ENCODE data around the gene HIGD1B. TPM values are rescaled to one million over a fixed set of nuclear protein-coding genes. Genes with fewer than 3 reads are reported as not detected.
A peak's percentile ranks its signal among the peaks of the same experiment; 100 is the strongest.

Gene HIGD1B
- total RNA-seq, 1 experiment from 2014 or later, result not detected

DNA sequence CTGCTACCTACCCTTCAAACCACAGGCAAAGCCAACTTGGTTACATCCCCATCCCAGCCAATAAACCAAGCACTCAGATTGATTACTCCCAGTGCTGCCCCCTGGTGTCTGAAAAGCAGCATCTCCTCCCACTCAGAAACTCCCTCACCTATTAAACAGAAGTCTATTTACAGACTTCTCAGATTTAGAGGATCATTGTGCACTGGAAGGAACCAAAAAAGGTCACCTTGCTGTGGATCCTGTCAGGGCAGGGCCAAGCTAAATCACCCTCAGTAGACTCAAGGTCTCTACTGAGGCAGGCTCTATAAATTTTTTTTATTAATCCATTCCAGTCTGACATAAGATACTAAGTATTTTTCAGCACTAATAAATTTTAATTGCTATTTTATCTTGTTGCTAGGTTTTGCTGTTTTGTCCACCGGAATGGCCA, 17.6 kb downstream of the HIGD1B start:
- H3K4me1 ChIP-seq (ENCODE audit: control insufficient read depth in 1 of 2, insufficient read depth in 2 of 2, low read length in 2 of 2), result no peaks in the 10 kb centered on the region
- no TSS peak for BruUV-seq (replicated peaks)
- H3K79me2 ChIP-seq (ENCODE audit: insufficient read depth, low read length), result no peaks in the 10 kb centered on the region
- no peak overlapping the region for H3K27ac ChIP-seq (ENCODE audit: low read depth, low read length)
- ChIA-PET POLR2A (no interaction called here), RAD21 (ENCODE audit: low non-redundant PET in 1 of 2, low total read pairs in 2 of 2, uncharacterized antibody in 2 of 2, unreplicated experiment in 2 of 2) (interaction anchor here (1.0 to 1.7 kb wide), 2 partner anchors 86 to 90 kb away, joined by 4 to 6 read pairs; no protein-coding TSS in a partner anchor), CTCF (interaction anchor here (1.4 to 5.9 kb wide), 3 partner anchors 87 to 93 kb away, joined by 5 to 52 read pairs (median 19); no protein-coding TSS in a partner anchor)
- intact Hi-C loops (cut with micrococcal nuclease), result loop anchor here (1.0 kb wide), 2 partner anchors 86 to 90 kb away; no protein-coding TSS in a partner anchor
- TF ChIP-seq SP1 (IDR thresholded peaks at IDR 0.05; ENCODE audit: low read depth), result no peak
- peak; percentile 79 for TF ChIP-seq RAD21 (IDR thresholded peaks at IDR 0.05; ENCODE audit: low read depth)
- TF ChIP-seq, protein P1, sequence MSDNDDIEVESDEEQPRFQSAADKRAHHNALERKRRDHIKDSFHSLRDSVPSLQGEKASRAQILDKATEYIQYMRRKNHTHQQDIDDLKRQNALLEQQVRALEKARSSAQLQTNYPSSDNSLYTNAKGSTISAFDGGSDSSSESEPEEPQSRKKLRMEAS (IDR thresholded peaks at IDR 0.05), result no peak
- TF ChIP-seq, protein P2, sequence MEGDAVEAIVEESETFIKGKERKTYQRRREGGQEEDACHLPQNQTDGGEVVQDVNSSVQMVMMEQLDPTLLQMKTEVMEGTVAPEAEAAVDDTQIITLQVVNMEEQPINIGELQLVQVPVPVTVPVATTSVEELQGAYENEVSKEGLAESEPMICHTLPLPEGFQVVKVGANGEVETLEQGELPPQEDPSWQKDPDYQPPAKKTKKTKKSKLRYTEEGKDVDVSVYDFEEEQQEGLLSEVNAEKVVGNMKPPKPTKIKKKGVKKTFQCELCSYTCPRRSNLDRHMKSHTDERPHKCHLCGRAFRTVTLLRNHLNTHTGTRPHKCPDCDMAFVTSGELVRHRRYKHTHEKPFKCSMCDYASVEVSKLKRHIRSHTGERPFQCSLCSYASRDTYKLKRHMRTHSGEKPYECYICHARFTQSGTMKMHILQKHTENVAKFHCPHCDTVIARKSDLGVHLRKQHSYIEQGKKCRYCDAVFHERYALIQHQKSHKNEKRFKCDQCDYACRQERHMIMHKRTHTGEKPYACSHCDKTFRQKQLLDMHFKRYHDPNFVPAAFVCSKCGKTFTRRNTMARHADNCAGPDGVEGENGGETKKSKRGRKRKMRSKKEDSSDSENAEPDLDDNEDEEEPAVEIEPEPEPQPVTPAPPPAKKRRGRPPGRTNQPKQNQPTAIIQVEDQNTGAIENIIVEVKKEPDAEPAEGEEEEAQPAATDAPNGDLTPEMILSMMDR (IDR thresholded peaks at IDR 0.05 in 2 of 3, conservative IDR thresholded peaks at IDR 0.05 in 1 of 3; ENCODE audit: borderline replicate concordance in 1 of 3, insufficient read depth in 1 of 3, low read depth in 2 of 3, low read length in 2 of 3), result peak; percentile 85 to 95 (median 87)
- TF ChIP-seq SRF (IDR thresholded peaks at IDR 0.05; ENCODE audit: low read depth), result no peak
- no peak overlapping the region for H3K4me2 ChIP-seq (ENCODE audit: low read length)
- ATAC-seq (peak; percentile 90), DNase-seq (ENCODE audit: low read depth, low spot score) (peak; percentile 47)
- H4K20me1 ChIP-seq (ENCODE audit: insufficient read depth), result no peaks in the 10 kb centered on the region; the same call in 1 of the 2 replicates
- no peaks in the 10 kb centered on the region for H3K9me3 ChIP-seq (ENCODE audit: control insufficient read depth in 1 of 2, insufficient read depth in 1 of 2, low read depth in 1 of 2, low read length in 2 of 2)
- H3K36me3 ChIP-seq (ENCODE audit: control insufficient read depth in 1 of 2, insufficient read depth in 2 of 2, low read length in 2 of 2), result peaks cover 47 to 58% of the 10 kb centered on the region in 2 experiments
- H3K9me2 ChIP-seq (ENCODE audit: insufficient read depth), result no peaks in the 10 kb centered on the region
- no peak overlapping the region for H3K4me3 ChIP-seq (replicated peaks in 1 of 2; ENCODE audit: low read depth in 1 of 2, low read length in 2 of 2)
- no peak overlapping the region for H2AFZ ChIP-seq (ENCODE audit: low read depth, low read length, poor library complexity, severe bottlenecking)
- no peaks in the 10 kb centered on the region for H3K27me3 ChIP-seq (ENCODE audit: insufficient read depth, low read length)
- H3K9ac ChIP-seq (ENCODE audit: low read length), result no peak overlapping the region

DNA sequence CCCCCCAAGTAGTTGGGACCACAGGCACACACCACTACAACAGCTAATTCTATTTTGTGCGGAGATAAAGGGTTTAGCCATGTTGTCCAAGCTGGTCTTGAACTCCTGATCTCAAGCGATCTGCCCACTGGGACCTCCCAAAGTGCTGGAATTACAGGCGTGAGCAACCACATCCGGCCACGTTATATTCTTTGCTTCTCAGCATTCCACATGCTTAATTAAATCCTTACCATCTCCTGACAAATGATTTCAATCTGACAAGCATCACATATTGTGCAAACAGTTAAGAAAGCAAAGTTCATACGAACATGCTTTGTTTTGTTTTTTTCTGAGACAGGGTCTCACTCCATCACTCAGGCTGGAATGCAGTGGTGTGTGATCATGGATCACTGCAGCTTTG, 18.2 kb downstream of the HIGD1B start:
- H3K4me2 ChIP-seq (ENCODE audit: low read length), result no peak overlapping the region
- BruUV-seq (replicated peaks), result no TSS peak
- H3K9me2 ChIP-seq (ENCODE audit: insufficient read depth), result no peaks in the 10 kb centered on the region
- DNase-seq (ENCODE audit: low read depth, low spot score) (no peak), ATAC-seq (no peak)
- intact Hi-C loops (cut with micrococcal nuclease), result loop anchor here (1.0 kb wide), 2 partner anchors 87 to 91 kb away; no protein-coding TSS in a partner anchor
- peaks cover 42 to 56% of the 10 kb centered on the region in 2 experiments for H3K36me3 ChIP-seq (ENCODE audit: control insufficient read depth in 1 of 2, insufficient read depth in 2 of 2, low read length in 2 of 2)
- no peak overlapping the region for H3K27ac ChIP-seq (ENCODE audit: low read depth, low read length)
- ChIA-PET POLR2A (no interaction called here), RAD21 (ENCODE audit: low non-redundant PET in 1 of 2, low total read pairs in 2 of 2, uncharacterized antibody in 2 of 2, unreplicated experiment in 2 of 2) (interaction anchor here (1.0 to 1.7 kb wide), 2 partner anchors 86 to 90 kb away, joined by 4 to 6 read pairs; no protein-coding TSS in a partner anchor), CTCF (interaction anchor here (1.4 to 5.9 kb wide), 3 partner anchors 87 to 93 kb away, joined by 5 to 52 read pairs (median 19); no protein-coding TSS in a partner anchor)
- H3K4me3 ChIP-seq (replicated peaks in 1 of 2; ENCODE audit: low read depth in 1 of 2, low read length in 2 of 2), result no peak overlapping the region
- no peaks in the 10 kb centered on the region for H3K4me1 ChIP-seq (ENCODE audit: control insufficient read depth in 1 of 2, insufficient read depth in 2 of 2, low read length in 2 of 2)
- no peak overlapping the region for H2AFZ ChIP-seq (ENCODE audit: low read depth, low read length, poor library complexity, severe bottlenecking)
- H3K9ac ChIP-seq (ENCODE audit: low read length), result no peak overlapping the region
- no peaks in the 10 kb centered on the region for H3K9me3 ChIP-seq (ENCODE audit: control insufficient read depth in 1 of 2, insufficient read depth in 1 of 2, low read depth in 1 of 2, low read length in 2 of 2)
- H3K79me2 ChIP-seq (ENCODE audit: insufficient read depth, low read length), result no peaks in the 10 kb centered on the region
- no peaks in the 10 kb centered on the region for H3K27me3 ChIP-seq (ENCODE audit: insufficient read depth, low read length)
- no peaks in the 10 kb centered on the region; the same call in 1 of the 2 replicates for H4K20me1 ChIP-seq (ENCODE audit: insufficient read depth)
- no peak for TF ChIP-seq CBX3 (IDR thresholded peaks at IDR 0.05; ENCODE audit: low read depth)
- no peak for TF ChIP-seq SIN3A (IDR thresholded peaks at IDR 0.05; ENCODE audit: low read depth)
- TF ChIP-seq FOSL1 (IDR thresholded peaks at IDR 0.05; ENCODE audit: low read depth), result no peak
- TF ChIP-seq TCF7L2 (IDR thresholded peaks at IDR 0.05; ENCODE audit: borderline replicate concordance, extremely low read depth, insufficient read depth, insufficient read length), result no peak
- no peak for TF ChIP-seq ELF1 (IDR thresholded peaks at IDR 0.05; ENCODE audit: borderline replicate concordance, low read depth)
- TF ChIP-seq YY1 (IDR thresholded peaks at IDR 0.05; ENCODE audit: extremely low read depth, insufficient replicate concordance, low read depth, low read length), result no peak
- no peak for TF ChIP-seq EZH2phosphoT487 (IDR thresholded peaks at IDR 0.05; ENCODE audit: borderline replicate concordance)
- TF ChIP-seq, protein P1 (IDR thresholded peaks at IDR 0.05), result no peak
- TF ChIP-seq SRF (IDR thresholded peaks at IDR 0.05; ENCODE audit: low read depth), result no peak
- TF ChIP-seq, protein P3, sequence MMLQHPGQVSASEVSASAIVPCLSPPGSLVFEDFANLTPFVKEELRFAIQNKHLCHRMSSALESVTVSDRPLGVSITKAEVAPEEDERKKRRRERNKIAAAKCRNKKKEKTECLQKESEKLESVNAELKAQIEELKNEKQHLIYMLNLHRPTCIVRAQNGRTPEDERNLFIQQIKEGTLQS (IDR thresholded peaks at IDR 0.05), result no peak

Measured in HCT116 (cell line).